Neural progenitor cell (in vitro differentiated cells): Measurements from ENCODE around the gene SRBD1. TPM values are rescaled to one million over a fixed set of nuclear protein-coding genes. Genes with fewer than 3 reads are reported as not detected.

Source experiments
- DNase-seq: peaks from one replicate; pipeline ENCODE4 v3.0.0-alpha.2; 2016; ENCODE audit warnings: low spot score
- H2AFZ ChIP-seq: fragments of 200-600 bp; sonication (generic); replicated peaks from 2 replicates; pipeline ENCODE4 v1.6.1; 2016; ENCODE audit warnings: antibody characterized with exemption
- H3F3A ChIP-seq: fragments of 200-600 bp; sonication (generic); 2 replicates; pipeline ENCODE4 v1.6.1; 2016; ENCODE audit warnings: antibody characterized with exemption, low read depth
- H3K27ac ChIP-seq: fragments of 200-600 bp; sonication (generic); 2 replicates; pipeline ENCODE4 v1.5.1; 2016; ENCODE audit warnings: mild to moderate bottlenecking
- H3K27me3 ChIP-seq: fragments of 200-600 bp; sonication (generic); 2 replicates; pipeline ENCODE4 v1.6.1; 2016; ENCODE audit warnings: mild to moderate bottlenecking, moderate library complexity
- H3K36me3 ChIP-seq: fragments of 200-600 bp; sonication (generic); 2 replicates; pipeline ENCODE4 v1.5.1; 2016
- H3K4me1 ChIP-seq: fragments of 200-600 bp; sonication (generic); 2 replicates; pipeline ENCODE4 v1.6.1; 2016; ENCODE audit warnings: mixed run types
- H3K4me2 ChIP-seq: fragments of 200-600 bp; sonication (generic); 2 replicates; pipeline ENCODE4 v1.6.1; 2016
- H3K4me3 ChIP-seq: fragments of 200-600 bp; sonication (generic); 2 replicates; pipeline ENCODE4 v1.5.1; 2016
- H3K79me2 ChIP-seq: fragments of 200-600 bp; sonication (generic); 2 replicates; pipeline ENCODE4 v1.6.1; 2016; ENCODE audit warnings: low read depth
- H3K9ac ChIP-seq: fragments of 200-600 bp; sonication (generic); 2 replicates; pipeline ENCODE4 v1.6.1; 2016
- H3K9me3 ChIP-seq: fragments of 200-600 bp; sonication (generic); 2 replicates; pipeline ENCODE4 v1.5.1; 2016; ENCODE audit warnings: low read depth
- H4K20me1 ChIP-seq: fragments of 200-600 bp; sonication (generic); 2 replicates; pipeline ENCODE4 v1.6.1; 2016; ENCODE audit warnings: low read depth
- H3K27ac Mint-ChIP-seq: 3 replicates; pipeline ENCODE4 v1.8.0; 2021; ENCODE audit warnings: mixed read lengths
- H3K27me3 Mint-ChIP-seq: 2 replicates; pipeline ENCODE4 v1.8.0; 2022; ENCODE audit warnings: low read depth, mild to moderate bottlenecking, inconsistent platforms, moderate library complexity, mixed read lengths; ENCODE audit not compliant: insufficient read depth
- H3K36me3 Mint-ChIP-seq: 3 replicates; pipeline ENCODE4 v1.8.0; 2021; ENCODE audit warnings: mixed read lengths
- H3K4me1 Mint-ChIP-seq: 3 replicates; pipeline ENCODE4 v1.8.0; 2021; ENCODE audit warnings: mixed read lengths
- H3K4me3 Mint-ChIP-seq: 3 replicates; pipeline ENCODE4 v1.8.0; 2021; ENCODE audit warnings: mild to moderate bottlenecking, moderate library complexity, mixed read lengths
- H3K9me3 Mint-ChIP-seq: 3 replicates; pipeline ENCODE4 v1.8.0; 2020; ENCODE audit warnings: mixed read lengths
- CTCF ChIP-seq: fragments of 200-600 bp; sonication (generic); IDR thresholded peaks from 2 replicates; pipeline ENCODE4 v1.5.1; 2017; ENCODE audit warnings: antibody characterized with exemption, mild to moderate bottlenecking
- EZH2 ChIP-seq: fragments of 200-600 bp; sonication (generic); IDR thresholded peaks from 2 replicates; pipeline ENCODE4 v1.6.1; 2017; ENCODE audit warnings: antibody characterized with exemption, mild to moderate bottlenecking, moderate library complexity
- EZH2phosphoT487 ChIP-seq: fragments of 200-600 bp; sonication (generic); IDR thresholded peaks from 2 replicates; pipeline ENCODE4 v1.6.1; 2017; ENCODE audit warnings: antibody characterized with exemption
- total RNA-seq: library from RNA; depleted of rRNA; stranded (reverse); fragments of >200 nt; gene quantifications from 2 replicates; pipeline ENCODE4 v1.2.3, GENCODE V29; 2015; ENCODE audit warnings: low replicate concordance

SRBD1 gene
- total RNA-seq, 1 donor from 2014 or later, result 37.2 TPM

GRCh38 chr2:45370369-45370768 is 240.7 kb downstream of the SRBD1 start:
- Mint-ChIP-seq H3K27ac (no peak overlapping the region), H3K4me3 (no peak overlapping the region), H3K27me3 (no peaks in the 10 kb centered on the region), H3K9me3 (no peaks in the 10 kb centered on the region), H3K36me3 (no peaks in the 10 kb centered on the region), H3K4me1 (no peaks in the 10 kb centered on the region)
- Histone ChIP-seq H3K79me2 (no peaks in the 10 kb centered on the region), H3F3A (no peaks in the 10 kb centered on the region), H3K27ac (no peak overlapping the region), H3K9me3 (no peaks in the 10 kb centered on the region), H4K20me1 (no peaks in the 10 kb centered on the region), H3K36me3 (no peaks in the 10 kb centered on the region), H3K4me3 (no peak overlapping the region), H2AFZ (no peak overlapping the region), H3K27me3 (no peaks in the 10 kb centered on the region), H3K4me1 (no peaks in the 10 kb centered on the region), H3K9ac (no peak overlapping the region), H3K4me2 (no peak overlapping the region)
- TF ChIP-seq EZH2, result no peak
- no peak for TF ChIP-seq EZH2phosphoT487
- no peak for TF ChIP-seq CTCF
- DNase-seq, result no peak

GRCh38 chr2:45368792-45369191 is 242.3 kb downstream of the SRBD1 start:
- H3K4me2 ChIP-seq, result no peak overlapping the region
- no peaks in the 10 kb centered on the region for H4K20me1 ChIP-seq
- H3K4me1 Mint-ChIP-seq, result no peaks in the 10 kb centered on the region
- no peak overlapping the region for H3K4me3 ChIP-seq
- H3K9ac ChIP-seq, result no peak overlapping the region
- TF ChIP-seq EZH2, result no peak
- no peak for TF ChIP-seq CTCF
- no peak for TF ChIP-seq EZH2phosphoT487
- H2AFZ ChIP-seq, result no peak overlapping the region
- H3K4me1 ChIP-seq, result peaks cover 5% of the 10 kb centered on the region
- no peak overlapping the region for H3K27ac ChIP-seq
- H3F3A ChIP-seq, result peaks cover 6% of the 10 kb centered on the region
- no peak for DNase-seq
- H3K4me3 Mint-ChIP-seq, result no peak overlapping the region
- H3K27me3 Mint-ChIP-seq, result no peaks in the 10 kb centered on the region
- no peaks in the 10 kb centered on the region for H3K79me2 ChIP-seq
- no peaks in the 10 kb centered on the region for H3K27me3 ChIP-seq
- no peaks in the 10 kb centered on the region for H3K9me3 ChIP-seq
- no peaks in the 10 kb centered on the region for H3K36me3 ChIP-seq
- no peaks in the 10 kb centered on the region for H3K36me3 Mint-ChIP-seq
- H3K27ac Mint-ChIP-seq, result no peak overlapping the region
- H3K9me3 Mint-ChIP-seq, result no peaks in the 10 kb centered on the region

GRCh38 chr2:45361666-45362065 is 249.4 kb downstream of the SRBD1 start:
- Histone ChIP-seq H3K4me2 (no peak overlapping the region), H3F3A (peaks cover 6% of the 10 kb centered on the region), H3K79me2 (no peaks in the 10 kb centered on the region), H3K27ac (no peak overlapping the region), H3K9me3 (no peaks in the 10 kb centered on the region), H3K4me3 (no peak overlapping the region), H3K27me3 (no peaks in the 10 kb centered on the region), H3K4me1 (peaks cover 5% of the 10 kb centered on the region), H4K20me1 (no peaks in the 10 kb centered on the region), H2AFZ (no peak overlapping the region), H3K9ac (no peak overlapping the region), H3K36me3 (no peaks in the 10 kb centered on the region)
- Mint-ChIP-seq H3K27me3 (peaks cover 2% of the 10 kb centered on the region), H3K27ac (no peak overlapping the region), H3K4me3 (no peak overlapping the region), H3K36me3 (no peaks in the 10 kb centered on the region), H3K9me3 (no peaks in the 10 kb centered on the region), H3K4me1 (no peaks in the 10 kb centered on the region)
- TF ChIP-seq EZH2phosphoT487, result no peak
- no peak for TF ChIP-seq EZH2
- TF ChIP-seq CTCF, result no peak
- DNase-seq, result no peak
